GM12878 (cell line): ENCODE measurements around the gene OPRL1. TPM values are rescaled to one million over a fixed set of nuclear protein-coding genes. Genes with fewer than 3 reads are reported as not detected.

Source experiments
- BRCA1 ChIP-seq: IDR thresholded peaks from 2 replicates; pipeline ENCODE4 v1.6.1; 2011; ENCODE audit warnings: low read depth, low read length, improper control_type of control experiment
- CBX3 ChIP-seq: fragments of 200-600 bp; sonication (generic); IDR thresholded peaks from 2 replicates; pipeline ENCODE4 v1.6.1; 2016; ENCODE audit warnings: low read depth, borderline replicate concordance
- DPF2 ChIP-seq: fragments of 450-650 bp; IDR thresholded peaks from 2 replicates; pipeline ENCODE4 v1.6.1; 2017; ENCODE audit warnings: mild to moderate bottlenecking
- JUND ChIP-seq: IDR thresholded peaks from 2 replicates; pipeline ENCODE4 v1.6.1; 2012; ENCODE audit warnings: low read depth, mild to moderate bottlenecking, low read length, improper control_type of control experiment, moderate library complexity
- MEF2B ChIP-seq: fragments of 450-650 bp; IDR thresholded peaks from 2 replicates; pipeline ENCODE4 v1.6.1; 2018; ENCODE audit warnings: mild to moderate bottlenecking, moderate library complexity; ENCODE audit not compliant: partially characterized antibody, poor library complexity, severe bottlenecking
- POLR2AphosphoS2 ChIP-seq: IDR thresholded peaks from 2 replicates; pipeline ENCODE4 v1.6.1; 2011; ENCODE audit warnings: low read depth, mild to moderate bottlenecking, low read length, improper control_type of control experiment, moderate library complexity
- polyA plus RNA-seq, 11 experiments: library from polyadenylated mRNA; depleted of rRNA in 4 of 11; unstranded in 6 of 11; stranded (reverse) in 5 of 11; fragments of >200 nt; fragmentation: Nextera tagmentation in 4 of 11; fragmentation: Illumina TruSeq in 1 of 11; extraction: Ambion mirVana in 4 of 11; extraction: Trizol in 1 of 11; gene quantifications; 1 replicate in 1 of 11; 2 replicates in 10 of 11; pipeline versions ENCODE4 v1.2.1 to v1.2.3, GENCODE V29; 2011 to 2016; ENCODE audit warnings: inconsistent platforms in 2 of 11, missing spikeins in 2 of 11, low read depth in 1 of 11
- total RNA-seq, 4 experiments: library from RNA; depleted of rRNA in 3 of 4; stranded (reverse); fragments of >200 nt in 3 of 4; fragmentation: Illumina TruSeq in 1 of 4; extraction: Trizol in 1 of 4; gene quantifications; 2 replicates each; pipeline versions ENCODE4 v1.2.1 to v1.2.3, GENCODE V29; 2013 to 2021
- TF ChIP-seq, protein P1 (sequence below): IDR thresholded peaks from 2 replicates; pipeline ENCODE4 v1.6.1; 2012; ENCODE audit warnings: low read depth, low read length, improper control_type of control experiment
- TF ChIP-seq, protein P2 (sequence below): fragments of 150-350 bp; IDR thresholded peaks from 2 replicates; pipeline ENCODE4 v1.6.1; 2016; ENCODE audit warnings: low read depth, low read length

Gene OPRL1
- total and polyA plus RNA-seq, 10 of the 15 experiments (the other 5 are each of a cell fraction or from before 2014, with no cell fraction given): 0.04 to 0.41 (median 0.24) TPM; not detected in 1

DNA sequence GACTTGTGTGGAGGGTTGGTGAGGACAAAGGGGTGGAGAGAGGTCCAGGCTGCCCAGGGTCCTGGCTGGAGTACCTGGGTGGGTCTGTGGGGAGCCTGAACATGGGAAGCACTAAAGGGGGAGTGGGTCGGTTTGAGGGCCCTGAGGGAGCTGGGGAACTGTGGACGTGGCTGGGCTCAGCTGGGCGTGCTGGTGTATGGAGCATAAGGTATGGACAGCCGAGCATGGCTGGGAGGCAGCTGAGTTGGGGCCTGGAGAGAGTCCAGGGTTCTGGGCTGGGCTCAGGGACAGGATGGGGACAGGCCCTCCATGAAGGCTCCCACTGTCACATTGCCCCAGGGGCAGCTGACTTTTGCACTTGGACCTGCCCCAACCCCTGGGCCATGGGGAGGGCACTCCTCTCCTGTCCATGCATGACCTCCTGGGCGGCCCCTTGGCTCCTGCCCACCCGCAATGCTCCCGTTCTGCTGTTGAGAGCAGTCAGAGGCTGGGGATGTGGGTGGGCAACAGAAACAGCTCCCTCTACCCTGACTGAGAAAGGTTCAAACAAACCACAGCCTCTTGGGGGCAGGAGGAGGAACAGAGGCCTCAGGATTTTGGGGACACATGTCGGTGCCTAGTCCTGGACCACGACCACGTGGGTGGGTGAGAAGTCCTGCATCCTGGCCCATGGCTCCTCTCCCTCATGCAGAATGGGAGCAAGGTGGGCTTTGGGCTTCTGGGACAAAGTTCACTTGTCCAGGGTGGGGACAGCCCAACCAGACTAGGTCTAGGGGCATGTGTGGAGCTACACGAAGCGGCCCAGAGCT lies 39.4 kb upstream of the OPRL1 start (continued):
- TF ChIP-seq, protein P1, sequence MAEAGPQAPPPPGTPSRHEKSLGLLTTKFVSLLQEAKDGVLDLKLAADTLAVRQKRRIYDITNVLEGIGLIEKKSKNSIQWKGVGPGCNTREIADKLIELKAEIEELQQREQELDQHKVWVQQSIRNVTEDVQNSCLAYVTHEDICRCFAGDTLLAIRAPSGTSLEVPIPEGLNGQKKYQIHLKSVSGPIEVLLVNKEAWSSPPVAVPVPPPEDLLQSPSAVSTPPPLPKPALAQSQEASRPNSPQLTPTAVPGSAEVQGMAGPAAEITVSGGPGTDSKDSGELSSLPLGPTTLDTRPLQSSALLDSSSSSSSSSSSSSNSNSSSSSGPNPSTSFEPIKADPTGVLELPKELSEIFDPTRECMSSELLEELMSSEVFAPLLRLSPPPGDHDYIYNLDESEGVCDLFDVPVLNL: no peak
- TF ChIP-seq, protein P2, sequence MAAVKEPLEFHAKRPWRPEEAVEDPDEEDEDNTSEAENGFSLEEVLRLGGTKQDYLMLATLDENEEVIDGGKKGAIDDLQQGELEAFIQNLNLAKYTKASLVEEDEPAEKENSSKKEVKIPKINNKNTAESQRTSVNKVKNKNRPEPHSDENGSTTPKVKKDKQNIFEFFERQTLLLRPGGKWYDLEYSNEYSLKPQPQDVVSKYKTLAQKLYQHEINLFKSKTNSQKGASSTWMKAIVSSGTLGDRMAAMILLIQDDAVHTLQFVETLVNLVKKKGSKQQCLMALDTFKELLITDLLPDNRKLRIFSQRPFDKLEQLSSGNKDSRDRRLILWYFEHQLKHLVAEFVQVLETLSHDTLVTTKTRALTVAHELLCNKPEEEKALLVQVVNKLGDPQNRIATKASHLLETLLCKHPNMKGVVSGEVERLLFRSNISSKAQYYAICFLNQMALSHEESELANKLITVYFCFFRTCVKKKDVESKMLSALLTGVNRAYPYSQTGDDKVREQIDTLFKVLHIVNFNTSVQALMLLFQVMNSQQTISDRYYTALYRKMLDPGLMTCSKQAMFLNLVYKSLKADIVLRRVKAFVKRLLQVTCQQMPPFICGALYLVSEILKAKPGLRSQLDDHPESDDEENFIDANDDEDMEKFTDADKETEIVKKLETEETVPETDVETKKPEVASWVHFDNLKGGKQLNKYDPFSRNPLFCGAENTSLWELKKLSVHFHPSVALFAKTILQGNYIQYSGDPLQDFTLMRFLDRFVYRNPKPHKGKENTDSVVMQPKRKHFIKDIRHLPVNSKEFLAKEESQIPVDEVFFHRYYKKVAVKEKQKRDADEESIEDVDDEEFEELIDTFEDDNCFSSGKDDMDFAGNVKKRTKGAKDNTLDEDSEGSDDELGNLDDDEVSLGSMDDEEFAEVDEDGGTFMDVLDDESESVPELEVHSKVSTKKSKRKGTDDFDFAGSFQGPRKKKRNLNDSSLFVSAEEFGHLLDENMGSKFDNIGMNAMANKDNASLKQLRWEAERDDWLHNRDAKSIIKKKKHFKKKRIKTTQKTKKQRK: no peak
- TF ChIP-seq MEF2B: no peak
- TF ChIP-seq JUND: no peak
- TF ChIP-seq POLR2AphosphoS2: peak; percentile 68
- TF ChIP-seq BRCA1: no peak
- TF ChIP-seq DPF2: no peak
- TF ChIP-seq CBX3: no peak
